Measurements from ENCODE around the gene FCGBP. TPM values are rescaled to one million over a fixed set of nuclear protein-coding genes. Genes with fewer than 3 reads are reported as not detected.

Gene FCGBP
- total and polyA plus RNA-seq, 3 experiments from 2014 or later, result 2.7 to 7.9 (median 7.0) TPM

- peak overlapping the region in 6 of 8 donors; percentile 47 to 90 (median 78) for H3K27ac Mint-ChIP-seq
- no peak overlapping the region for H3K4me3 ChIP-seq (ENCODE audit: low read length)
- H3K27ac ChIP-seq (ENCODE audit: low read depth, low read length), result no peak overlapping the region
- H3K9me3 Mint-ChIP-seq, result peaks cover 10 to 21% (median 17%) of the 10 kb centered on the region in 5 donors
- H3K36me3 ChIP-seq (ENCODE audit: insufficient read depth, low read length), result no peaks in the 10 kb centered on the region
- ChIA-PET POLR2A (interaction anchor here (0.5 kb wide), 1 partner anchor 8 kb away, joined by 3 read pairs; no protein-coding TSS in a partner anchor), CTCF (interaction anchor here (2.0 kb wide), 1 partner anchor 33 kb away, joined by 15 read pairs; the partner anchor contains the start of gene PSMC4)
- no peaks in the 10 kb centered on the region for H3K9me3 ChIP-seq (ENCODE audit: low read length)
- no peaks in the 10 kb centered on the region for H3K27me3 Mint-ChIP-seq
- H3K4me1 ChIP-seq (ENCODE audit: insufficient read depth, low read length), result peaks cover 68% of the 10 kb centered on the region
- H3K36me3 Mint-ChIP-seq, result peaks cover 0 to 18% (median 2%) of the 10 kb centered on the region in 3 donors
- H3K27me3 ChIP-seq (ENCODE audit: insufficient read depth, low read length, poor library complexity, severe bottlenecking), result no peaks in the 10 kb centered on the region
- no peak overlapping the region for H3K4me3 Mint-ChIP-seq
- no peak for DNase-seq
- H3K4me1 Mint-ChIP-seq, result peaks cover 73 to 84% (median 82%) of the 10 kb centered on the region in 3 donors
Observed at GRCh38 chr19:39937787-39938186, 3.4 kb upstream of the FCGBP start.

DNA sequence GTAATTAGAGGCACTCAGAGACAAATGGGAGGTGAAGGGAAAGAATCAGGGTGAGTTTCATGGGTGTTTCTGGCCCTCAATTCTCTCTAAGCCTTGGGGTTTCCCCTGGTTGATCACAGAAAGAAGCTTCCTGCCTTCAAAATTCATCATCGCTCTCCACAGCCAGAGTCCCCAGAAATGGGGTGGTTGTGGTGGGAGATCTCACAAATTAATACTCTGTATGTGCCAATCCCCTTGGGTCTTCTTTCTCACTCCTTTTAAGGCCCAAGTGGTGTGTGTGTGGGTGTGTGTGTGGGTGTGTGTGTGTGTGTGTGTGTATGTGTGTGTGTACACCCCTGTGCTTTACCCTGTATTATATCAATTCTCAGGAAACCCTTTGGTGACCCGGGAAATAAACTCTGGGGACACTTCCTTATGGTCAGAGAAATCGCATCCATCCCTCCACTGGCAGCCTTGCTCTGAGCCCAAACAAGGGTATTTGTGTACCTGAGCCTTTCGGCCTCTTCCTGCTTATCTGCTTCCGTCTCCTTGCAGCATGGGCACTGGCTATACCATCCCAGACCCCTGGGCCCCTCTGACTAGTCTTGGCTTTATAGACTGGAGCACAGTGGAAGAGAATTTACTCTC is 2.8 kb upstream of the FCGBP start:
- H3K9me3 Mint-ChIP-seq, result peaks cover 10 to 21% (median 17%) of the 10 kb centered on the region in 5 donors
- H3K4me1 Mint-ChIP-seq, result peaks cover 67 to 79% (median 76%) of the 10 kb centered on the region in 3 donors
- H3K36me3 Mint-ChIP-seq, result peaks cover 0 to 18% (median 2%) of the 10 kb centered on the region in 3 donors
- H3K27ac Mint-ChIP-seq, result peak overlapping the region; percentile 71 to 92 (median 86)
- peak overlapping the region in 4 of 7 donors; percentile 11 to 61 (median 36) for H3K4me3 Mint-ChIP-seq
- H3K27ac ChIP-seq (ENCODE audit: low read depth, low read length), result no peak overlapping the region
- no peaks in the 10 kb centered on the region for H3K27me3 Mint-ChIP-seq
- POLR2A ChIA-PET, result no interaction called here
- H3K4me3 ChIP-seq (ENCODE audit: low read length), result no peak overlapping the region
- H3K36me3 ChIP-seq (ENCODE audit: insufficient read depth, low read length), result no peaks in the 10 kb centered on the region
- CTCF ChIA-PET, result interaction anchor here (2.0 kb wide), 1 partner anchor 33 kb away, joined by 15 read pairs; the partner anchor contains the start of gene PSMC4
- DNase-seq, result peak in 3 of 5 donors; percentile 37 to 54 (median 51)
- H3K9me3 ChIP-seq (ENCODE audit: low read length), result no peaks in the 10 kb centered on the region
- no peaks in the 10 kb centered on the region for H3K27me3 ChIP-seq (ENCODE audit: insufficient read depth, low read length, poor library complexity, severe bottlenecking)
- peaks cover 62% of the 10 kb centered on the region for H3K4me1 ChIP-seq (ENCODE audit: insufficient read depth, low read length)

DNA sequence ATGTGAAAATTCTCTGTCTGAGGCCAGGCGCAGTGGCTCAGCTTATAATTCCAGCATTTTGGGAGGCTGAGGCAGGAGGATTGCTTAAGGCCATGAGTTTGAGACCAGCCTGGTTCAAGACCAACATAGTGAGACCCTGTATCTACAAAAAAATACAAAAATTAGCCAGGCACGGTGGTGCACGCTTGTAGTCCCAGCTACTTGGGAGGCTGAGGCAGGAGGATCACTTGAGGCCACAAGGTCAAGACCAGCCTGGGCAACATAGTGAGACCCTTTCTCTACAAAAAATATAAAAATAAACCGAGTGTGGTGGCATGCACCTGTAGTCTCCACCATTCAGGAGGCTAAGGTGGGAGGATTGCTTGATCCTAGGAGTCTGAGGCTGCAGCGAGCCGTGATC is 2.2 kb upstream of the FCGBP start:
- peak overlapping the region in 5 of 7 donors; percentile 11 to 61 (median 37) for H3K4me3 Mint-ChIP-seq
- H3K27ac ChIP-seq (ENCODE audit: low read depth, low read length), result no peak overlapping the region
- no peaks in the 10 kb centered on the region for H3K27me3 ChIP-seq (ENCODE audit: insufficient read depth, low read length, poor library complexity, severe bottlenecking)
- H3K9me3 ChIP-seq (ENCODE audit: low read length), result no peaks in the 10 kb centered on the region
- ChIA-PET POLR2A (interaction anchor here (0.7 kb wide), 1 partner anchor 17 kb away, joined by 3 read pairs; no protein-coding TSS in a partner anchor), CTCF (interaction anchor here (1.1 to 2.0 kb wide), 3 partner anchors 17 to 34 kb away, joined by 4 to 15 read pairs (median 10); partner anchors contain the start of gene PSMC4)
- no peaks in the 10 kb centered on the region for H3K36me3 ChIP-seq (ENCODE audit: insufficient read depth, low read length)
- H3K4me1 Mint-ChIP-seq, result peaks cover 63 to 76% (median 70%) of the 10 kb centered on the region in 3 donors
- H3K27ac Mint-ChIP-seq, result peak overlapping the region; percentile 71 to 95 (median 89)
- no peak for DNase-seq
- H3K27me3 Mint-ChIP-seq, result no peaks in the 10 kb centered on the region
- H3K36me3 Mint-ChIP-seq, result peaks cover 0 to 18% (median 2%) of the 10 kb centered on the region in 3 donors
- peaks cover 10 to 21% (median 17%) of the 10 kb centered on the region in 5 donors for H3K9me3 Mint-ChIP-seq
- H3K4me3 ChIP-seq (ENCODE audit: low read length), result no peak overlapping the region
- peaks cover 57% of the 10 kb centered on the region for H3K4me1 ChIP-seq (ENCODE audit: insufficient read depth, low read length)

GRCh38 chr19:39936020-39936419 is 1.6 kb upstream of the FCGBP start:
- Mint-ChIP-seq H3K36me3 (peaks cover 0 to 17% (median 2%) of the 10 kb centered on the region in 3 donors), H3K9me3 (peaks cover 6 to 18% (median 17%) of the 10 kb centered on the region in 5 donors), H3K4me3 (peak overlapping the region in 2 of 7 donors; percentile 11 to 45), H3K4me1 (peaks cover 57 to 70% (median 64%) of the 10 kb centered on the region in 3 donors), H3K27me3 (no peaks in the 10 kb centered on the region), H3K27ac (peak overlapping the region; percentile 30 to 95 (median 82))
- POLR2A ChIA-PET, result interaction anchor here (0.6 to 0.7 kb wide), 2 partner anchors 17 to 634 kb away, joined by 3 to 18 read pairs; no protein-coding TSS in a partner anchor
- peaks cover 51% of the 10 kb centered on the region for H3K4me1 ChIP-seq (ENCODE audit: insufficient read depth, low read length)
- no peak overlapping the region for H3K27ac ChIP-seq (ENCODE audit: low read depth, low read length)
- no peak for DNase-seq
- no peak overlapping the region for H3K4me3 ChIP-seq (ENCODE audit: low read length)
- H3K36me3 ChIP-seq (ENCODE audit: insufficient read depth, low read length), result no peaks in the 10 kb centered on the region
- H3K9me3 ChIP-seq (ENCODE audit: low read length), result no peaks in the 10 kb centered on the region
- CTCF ChIA-PET, result interaction anchor here (1.1 to 1.2 kb wide), 2 partner anchors 18 to 35 kb away, joined by 4 to 10 read pairs; partner anchors contain the start of gene PSMC4
- no peaks in the 10 kb centered on the region for H3K27me3 ChIP-seq (ENCODE audit: insufficient read depth, low read length, poor library complexity, severe bottlenecking)

- peaks cover 0 to 12% (median 2%) of the 10 kb centered on the region in 3 donors for H3K36me3 Mint-ChIP-seq
- no peak overlapping the region for H3K4me3 Mint-ChIP-seq
- H3K27ac Mint-ChIP-seq, result peak overlapping the region in 6 of 8 donors; percentile 30 to 85 (median 80)
- H3K9me3 ChIP-seq (ENCODE audit: low read length), result no peaks in the 10 kb centered on the region
- H3K27me3 ChIP-seq (ENCODE audit: insufficient read depth, low read length, poor library complexity, severe bottlenecking), result no peaks in the 10 kb centered on the region
- POLR2A ChIA-PET, result no interaction called here
- H3K36me3 ChIP-seq (ENCODE audit: insufficient read depth, low read length), result no peaks in the 10 kb centered on the region
- H3K27ac ChIP-seq (ENCODE audit: low read depth, low read length), result no peak overlapping the region
- peaks cover 50 to 65% (median 59%) of the 10 kb centered on the region in 3 donors for H3K4me1 Mint-ChIP-seq
- H3K27me3 Mint-ChIP-seq, result no peaks in the 10 kb centered on the region
- peaks cover 2 to 12% (median 10%) of the 10 kb centered on the region in 5 donors for H3K9me3 Mint-ChIP-seq
- CTCF ChIA-PET, result interaction anchor here (1.2 to 3.6 kb wide), 2 partner anchors 18 to 36 kb away, joined by 4 to 15 read pairs; partner anchors contain the start of gene PSMC4
- no peak for DNase-seq
- peaks cover 44% of the 10 kb centered on the region for H3K4me1 ChIP-seq (ENCODE audit: insufficient read depth, low read length)
- H3K4me3 ChIP-seq (ENCODE audit: low read length), result no peak overlapping the region
Observed at GRCh38 chr19:39935364-39935661, 879 bp upstream of the FCGBP start.

DNA sequence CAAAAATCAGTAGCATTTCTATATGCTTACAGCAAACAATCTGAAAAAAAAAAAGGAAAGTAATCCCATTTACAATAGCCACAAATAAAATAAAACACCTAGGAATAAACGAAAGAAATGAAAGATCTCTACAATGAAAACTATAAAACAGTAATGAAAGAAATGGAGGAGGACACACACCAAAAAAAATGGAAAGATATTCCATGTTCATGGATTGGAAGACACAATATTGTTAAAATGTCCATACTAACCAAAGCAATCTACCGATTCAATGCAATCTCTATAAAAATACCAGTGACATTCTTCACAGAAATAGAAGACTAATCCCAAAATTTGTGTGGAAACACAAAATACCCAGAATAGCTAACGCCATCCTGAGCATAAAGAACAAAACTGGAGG is 4.7 kb downstream of the FCGBP start:
- H3K4me3 Mint-ChIP-seq, result no peak overlapping the region
- peak overlapping the region in 1 of 8 donors; percentile 20 for H3K27ac Mint-ChIP-seq
- peaks cover 3 to 10% (median 10%) of the 10 kb centered on the region in 3 donors for H3K36me3 Mint-ChIP-seq
- ChIA-PET POLR2A (interaction anchor here (0.7 kb wide), 1 partner anchor 8 kb away, joined by 3 read pairs; no protein-coding TSS in a partner anchor), CTCF (interaction anchor here (3.0 kb wide), 1 partner anchor 41 kb away, joined by 16 read pairs; the partner anchor contains the start of gene PSMC4)
- Histone ChIP-seq H3K4me3 (ENCODE audit: low read length) (no peak overlapping the region), H3K9me3 (ENCODE audit: low read length) (no peaks in the 10 kb centered on the region), H3K27me3 (ENCODE audit: insufficient read depth, low read length, poor library complexity, severe bottlenecking) (no peaks in the 10 kb centered on the region), H3K4me1 (ENCODE audit: insufficient read depth, low read length) (peaks cover 18% of the 10 kb centered on the region), H3K36me3 (ENCODE audit: insufficient read depth, low read length) (no peaks in the 10 kb centered on the region), H3K27ac (ENCODE audit: low read depth, low read length) (no peak overlapping the region)
- no peaks in the 10 kb centered on the region for H3K9me3 Mint-ChIP-seq
- H3K4me1 Mint-ChIP-seq, result peaks cover 19 to 40% (median 22%) of the 10 kb centered on the region in 3 donors
- no peak for DNase-seq
- no peaks in the 10 kb centered on the region for H3K27me3 Mint-ChIP-seq

GRCh38 chr19:39928357-39928725 is 6.1 kb downstream of the FCGBP start:
- no peaks in the 10 kb centered on the region for H3K36me3 ChIP-seq (ENCODE audit: insufficient read depth, low read length)
- no peak overlapping the region for H3K4me3 Mint-ChIP-seq
- no peaks in the 10 kb centered on the region for H3K27me3 ChIP-seq (ENCODE audit: insufficient read depth, low read length, poor library complexity, severe bottlenecking)
- H3K27me3 Mint-ChIP-seq, result no peaks in the 10 kb centered on the region
- H3K4me1 Mint-ChIP-seq, result peaks cover 8 to 26% (median 11%) of the 10 kb centered on the region in 3 donors
- no peak overlapping the region for H3K27ac ChIP-seq (ENCODE audit: low read depth, low read length)
- H3K4me1 ChIP-seq (ENCODE audit: insufficient read depth, low read length), result peaks cover 8% of the 10 kb centered on the region
- no peak for DNase-seq
- H3K4me3 ChIP-seq (ENCODE audit: low read length), result no peak overlapping the region
- peaks cover 3 to 17% (median 10%) of the 10 kb centered on the region in 3 donors for H3K36me3 Mint-ChIP-seq
- H3K27ac Mint-ChIP-seq, result no peak overlapping the region
- CTCF ChIA-PET, result interaction anchor here (3.0 kb wide), 1 partner anchor 42 kb away, joined by 16 read pairs; the partner anchor contains the start of gene PSMC4
- no peaks in the 10 kb centered on the region for H3K9me3 Mint-ChIP-seq
- POLR2A ChIA-PET, result no interaction called here
- no peaks in the 10 kb centered on the region for H3K9me3 ChIP-seq (ENCODE audit: low read length)
